Liver (tissue), 9 donors: Measurements from ENCODE around the gene GTF3C6. TPM values are rescaled to one million over a fixed set of nuclear protein-coding genes. Genes with fewer than 3 reads are reported as not detected.
"Not testable (repeated sequence)": the region's sequence is repeated elsewhere in the genome, so short reads cannot be mapped to it uniquely, and the experiment has no call there.

ENCODE experiments used
- DNase-seq: peaks from one replicate; pipeline ENCODE4 v3.0.0-alpha.2; 2017; ENCODE audit warnings: low spot score
- H3K27ac ChIP-seq, 2 donors: one replicate each; pipeline ENCODE4 v1.7.0; 2013; ENCODE audit warnings: inconsistent platforms in 2 of 2, low read length in 2 of 2, control low read depth in 1 of 2, low read depth in 1 of 2, mild to moderate bottlenecking in 1 of 2
- H3K27me3 ChIP-seq, 4 donors: one replicate each; pipeline versions ENCODE4 v1.6.1 to v1.7.0; 2013; ENCODE audit warnings: low read length in 3 of 4, inconsistent platforms in 1 of 4, mild to moderate bottlenecking in 1 of 4, moderate library complexity in 1 of 4; ENCODE audit not compliant: control insufficient read depth in 4 of 4, insufficient read depth in 4 of 4
- H3K36me3 ChIP-seq, 4 donors: one replicate each; pipeline versions ENCODE4 v1.6.1 to v1.7.0; 2013; ENCODE audit warnings: low read length in 3 of 4, mild to moderate bottlenecking in 3 of 4, low read depth in 1 of 4, moderate library complexity in 1 of 4; ENCODE audit not compliant: control insufficient read depth in 4 of 4, insufficient read depth in 3 of 4
- H3K4me1 ChIP-seq, 4 donors: one replicate each; pipeline versions ENCODE4 v1.6.1 to v1.7.0; 2013; ENCODE audit warnings: low read length in 3 of 4, mild to moderate bottlenecking in 3 of 4, moderate library complexity in 1 of 4; ENCODE audit not compliant: control insufficient read depth in 4 of 4, insufficient read depth in 4 of 4
- H3K4me3 ChIP-seq, 3 donors: one replicate each; pipeline versions ENCODE4 v1.6.1 to v1.7.0; 2013; ENCODE audit warnings: low read length in 3 of 3, control low read depth in 1 of 3, low read depth in 1 of 3, mild to moderate bottlenecking in 1 of 3
- H3K9ac ChIP-seq, 2 donors: one replicate each; pipeline ENCODE4 v1.7.0; 2013; ENCODE audit warnings: low read length in 2 of 2, mild to moderate bottlenecking in 2 of 2, moderate library complexity in 2 of 2, control low read depth in 1 of 2, low read depth in 1 of 2
- H3K9me3 ChIP-seq, 4 donors: one replicate each; pipeline versions ENCODE4 v1.6.1 to v1.7.0; 2013; ENCODE audit warnings: low read length in 3 of 4; ENCODE audit not compliant: control insufficient read depth in 4 of 4
- ATF3 ChIP-seq: IDR thresholded peaks from 2 replicates; pipeline ENCODE4 v1.6.1; 2016; ENCODE audit warnings: antibody characterized with exemption
- CTCF ChIP-seq: fragments of 150-350 bp; IDR thresholded peaks from 2 replicates; pipeline ENCODE4 v1.5.1; 2017; ENCODE audit warnings: improper control_type of control experiment, low read depth, low read length; ENCODE audit not compliant: missing input control
- FOXA1 ChIP-seq: IDR thresholded peaks from 2 replicates; pipeline ENCODE4 v1.6.1; 2016; ENCODE audit warnings: antibody characterized with exemption
- FOXA2 ChIP-seq: IDR thresholded peaks from 2 replicates; pipeline ENCODE4 v1.6.1; 2016; ENCODE audit warnings: antibody characterized with exemption
- GABPA ChIP-seq, 2 donors: IDR thresholded peaks in 1 of 2; conservative IDR thresholded peaks in 1 of 2; 2 replicates each; pipeline ENCODE4 v1.6.1; 2016; ENCODE audit warnings: antibody characterized with exemption in 2 of 2, mild to moderate bottlenecking in 1 of 2, moderate library complexity in 1 of 2
- HNF4A ChIP-seq, 2 donors: conservative IDR thresholded peaks; 2 replicates each; pipeline ENCODE4 v1.6.1; 2016; ENCODE audit warnings: antibody characterized with exemption in 2 of 2, mild to moderate bottlenecking in 2 of 2
- HNF4G ChIP-seq: IDR thresholded peaks from 2 replicates; pipeline ENCODE4 v1.6.1; 2016; ENCODE audit warnings: antibody characterized with exemption
- JUND ChIP-seq, 2 donors: IDR thresholded peaks; 2 replicates each; pipeline ENCODE4 v1.6.1; 2016; ENCODE audit warnings: antibody characterized with exemption in 2 of 2
- MAX ChIP-seq: IDR thresholded peaks from 2 replicates; pipeline ENCODE4 v1.6.1; 2016; ENCODE audit warnings: antibody characterized with exemption
- NR2F2 ChIP-seq: IDR thresholded peaks from 2 replicates; pipeline ENCODE4 v1.6.1; 2016; ENCODE audit warnings: antibody characterized with exemption
- RAD21 ChIP-seq, 2 donors: IDR thresholded peaks; 2 replicates each; pipeline ENCODE4 v1.6.1; 2016; ENCODE audit warnings: antibody characterized with exemption in 2 of 2, mild to moderate bottlenecking in 2 of 2
- RXRA ChIP-seq, 2 donors: IDR thresholded peaks; 2 replicates each; pipeline ENCODE4 v1.6.1; 2017 to 2018; ENCODE audit warnings: antibody characterized with exemption in 2 of 2, mild to moderate bottlenecking in 1 of 2
- SP1 ChIP-seq: IDR thresholded peaks from 2 replicates; pipeline ENCODE4 v1.6.1; 2018; ENCODE audit warnings: antibody characterized with exemption, mild to moderate bottlenecking
- TAF1 ChIP-seq: conservative IDR thresholded peaks from 2 replicates; pipeline ENCODE4 v1.6.1; 2016; ENCODE audit warnings: antibody characterized with exemption, mild to moderate bottlenecking
- YY1 ChIP-seq: IDR thresholded peaks from 2 replicates; pipeline ENCODE4 v1.6.1; 2016; ENCODE audit warnings: antibody characterized with exemption, mild to moderate bottlenecking
- ZBTB33 ChIP-seq: IDR thresholded peaks from 2 replicates; pipeline ENCODE4 v1.6.1; 2016; ENCODE audit warnings: antibody characterized with exemption
- WGBS: extraction: QIAGEN DNeasy Blood & Tissue Kit; methylation state at CpG from one replicate; pipeline ENCODE4 v1.1.7; 2013; 5-methylcytosine and 5-hydroxymethylcytosine counted together
- polyA plus RNA-seq, 2 donors: library from polyadenylated mRNA; stranded (reverse) in 1 of 2; unstranded in 1 of 2; fragments of 200-250 nt in 1 of 2; fragments of >200 nt in 1 of 2; fragmentation: Nextera tagmentation in 1 of 2; extraction: Ambion mirVana in 1 of 2; gene quantifications; one replicate each; pipeline versions ENCODE4 v1.2.1 to v1.2.3, GENCODE V29; 2013 to 2015
- total RNA-seq, 2 donors: library from RNA; depleted of rRNA; stranded (reverse); fragments of >200 nt; gene quantifications; one replicate each; pipeline ENCODE4 v1.2.3, GENCODE V29; 2014
- donor health status: healthy.
- donor health status: healthy.
- donor health status: healthy.
- donor health status: healthy.
- donor health status: healthy.

The GTF3C6 gene
- total and polyA plus RNA-seq, 4 donors = 16.3 to 53.3 (median 22.2) TPM

GRCh38 chr6:110953633-110954303 is 4.7 kb upstream of the GTF3C6 start:
- Histone ChIP-seq H3K9me3 (no peaks in the 10 kb centered on the region), H3K27me3 (no peaks in the 10 kb centered on the region), H3K4me3 (no peak overlapping the region), H3K9ac (no peak overlapping the region), H3K4me1 (peaks cover 2 to 24% (median 20%) of the 10 kb centered on the region in 4 donors), H3K36me3 (no peaks in the 10 kb centered on the region), H3K27ac (no peak overlapping the region)
- DNase-seq = no peak
- WGBS = 93% methylated on average over 6 of the region's 6 CpGs
- no peak for TF ChIP-seq HNF4A (conservative IDR thresholded peaks at IDR 0.05)
- TF ChIP-seq FOXA2 = no peak
- no peak for TF ChIP-seq JUND (IDR thresholded peaks at IDR 0.05)
- TF ChIP-seq RAD21 (IDR thresholded peaks at IDR 0.05) = no peak
- TF ChIP-seq FOXA1 = no peak
- TF ChIP-seq ATF3 = no peak
- no peak for TF ChIP-seq HNF4G
- TF ChIP-seq GABPA (IDR thresholded peaks at IDR 0.05 in 1 of 2, conservative IDR thresholded peaks at IDR 0.05 in 1 of 2) = no peak
- TF ChIP-seq ZBTB33 = no peak
- TF ChIP-seq CTCF = no peak
- TF ChIP-seq MAX = no peak

GRCh38 chr6:110960014-110960390 is 1.5 kb downstream of the GTF3C6 start:
- no peak overlapping the region for H3K9ac ChIP-seq
- no peak for DNase-seq
- H3K9me3 ChIP-seq = no peaks in the 10 kb centered on the region
- peaks cover 0 to 6% (median 3%) of the 10 kb centered on the region in 4 donors for H3K4me1 ChIP-seq
- H3K4me3 ChIP-seq = no peak overlapping the region
- no peak overlapping the region for H3K27ac ChIP-seq
- H3K27me3 ChIP-seq = no peaks in the 10 kb centered on the region
- TF ChIP-seq GABPA (IDR thresholded peaks at IDR 0.05 in 1 of 2, conservative IDR thresholded peaks at IDR 0.05 in 1 of 2) (no peak), ATF3 (no peak), JUND (IDR thresholded peaks at IDR 0.05) (no peak), TAF1 (no peak), YY1 (no peak), NR2F2 (no peak), CTCF (no peak), FOXA2 (no peak), RXRA (IDR thresholded peaks at IDR 0.05) (no peak), HNF4G (no peak), SP1 (no peak), MAX (no peak), FOXA1 (no peak)
- H3K36me3 ChIP-seq = peaks cover 2 to 16% (median 11%) of the 10 kb centered on the region in 4 donors

GRCh38 chr6:110962636-110963035 is 4.1 kb downstream of the GTF3C6 start:
- H3K9ac ChIP-seq, DNase-seq, H3K9me3 ChIP-seq, H3K4me3 ChIP-seq, H3K27ac ChIP-seq, H3K4me1 ChIP-seq, H3K27me3 ChIP-seq: not testable (repeated sequence)
- peaks cover 2 to 31% (median 19%) of the 10 kb centered on the region in 4 donors for H3K36me3 ChIP-seq
- WGBS = 97% methylated on average over 20 of the region's 20 CpGs
